Adrenal gland (tissue), 12 donors: ENCODE measurements around the gene HSPB3. TPM values are rescaled to one million over a fixed set of nuclear protein-coding genes. Genes with fewer than 3 reads are reported as not detected.

Experiments
- DNase-seq, 7 donors: peaks; one replicate each; pipeline ENCODE4 v3.0.0-alpha.2; 2019 to 2020
- H3K27ac ChIP-seq, 5 donors: fragments of 200-600 bp; sonication (generic) in 4 of 5; 1 replicate in 3 of 5; 2 replicates in 2 of 5; pipeline versions ENCODE4 v1.5.1 to v1.8.0; 2016 to 2020; ENCODE audit warnings: mild to moderate bottlenecking in 1 of 5
- H3K27me3 ChIP-seq: fragments of 200-600 bp; 2 replicates; pipeline ENCODE4 v1.8.0; 2021
- H3K36me3 ChIP-seq, 2 donors: fragments of 200-600 bp; replicated peaks in 1 of 2; 1 replicate in 1 of 2; 2 replicates in 1 of 2; pipeline versions ENCODE4 v1.5.1 to v1.8.0; 2018 to 2022
- H3K4me1 ChIP-seq, 2 donors: fragments of 200-600 bp; replicated peaks in 1 of 2; 1 replicate in 1 of 2; 2 replicates in 1 of 2; pipeline versions ENCODE4 v1.5.1 to v1.8.0; 2018 to 2021
- H3K4me3 ChIP-seq, 4 donors: fragments of 200-600 bp; sonication (generic) in 3 of 4; one replicate each; pipeline ENCODE4 v1.5.1; 2016 to 2018
- H3K9me3 ChIP-seq, 3 donors: fragments of 200-600 bp; sonication (generic) in 1 of 3; replicated peaks in 1 of 3; 1 replicate in 2 of 3; 2 replicates in 1 of 3; pipeline versions ENCODE4 v1.5.1 to v1.8.0; 2016 to 2021
- CTCF ChIP-seq, 6 experiments: fragments of 450-650 bp in 4 of 6; fragments of 200-600 bp in 2 of 6; sonication (generic) in 1 of 6; IDR thresholded peaks; 1 replicate in 5 of 6; 2 replicates in 1 of 6; pipeline versions ENCODE4 v1.5.1 to v1.8.0; 2016 to 2021; ENCODE audit warnings: antibody characterized with exemption in 6 of 6, mild to moderate bottlenecking in 2 of 6, moderate library complexity in 1 of 6
- POLR2A ChIP-seq, 2 donors: fragments of 450-650 bp; IDR thresholded peaks; one replicate each; pipeline ENCODE4 v1.6.1; 2017; ENCODE audit warnings: antibody characterized with exemption in 2 of 2, mild to moderate bottlenecking in 2 of 2, moderate library complexity in 1 of 2
- WGBS, 4 donors: extraction: QIAGEN DNeasy Blood & Tissue Kit in 2 of 4; methylation state at CpG; one replicate each; pipeline versions ENCODE4 v1.1.5 to v1.1.7; 2013 to 2017; 5-methylcytosine and 5-hydroxymethylcytosine counted together
- intact Hi-C, 2 donors: fragments of 100-400 bp; cut with DNase I; formaldehyde crosslinking; loops; one replicate each; pipeline versions ENCODE4 v1.14.1 to v1.15.0; 2022 to 2023
- polyA plus RNA-seq, 3 donors: library from polyadenylated mRNA; stranded (reverse); fragments of 200-250 nt in 2 of 3; fragments of 350-450 nt in 1 of 3; fragmentation: Illumina TruSeq in 1 of 3; extraction: RNeasy Lipid Tissue Mini Kit (QIAGEN cat#74804) in 1 of 3; gene quantifications; one replicate each; pipeline ENCODE4 v1.2.3, GENCODE V29; 2013 to 2014
- total RNA-seq, 9 donors: library from RNA; depleted of rRNA in 4 of 9; stranded (reverse); fragments of >200 nt in 4 of 9; fragments of 120-200 nt in 1 of 9; fragmentation: NEBNext Ultra II Directional in 1 of 9; extraction: Animal tissue kit (Norgen Biotek cat#: 25700) in 1 of 9; gene quantifications; one replicate each; pipeline versions ENCODE4 v1.1.0 to v1.2.4, GENCODE V29; 2013 to 2023
- donor health status: healthy with polysubstance abuse.
- donor health status: Bipolar disorder and iron deficiency.
- donor health status: DM: yes; HTN: yes; CAD: no.
- donor health status: DM: no; HTN: no; CAD: no.
- donor health status: DM: no; HTN: no; CAD: no.
- donor health status: DM: yes; HTN: yes; CAD: no.

HSPB3 gene
- total and polyA plus RNA-seq, 12 donors, result 0.28 to 0.64 (median 0.54) TPM; not detected in 9

- no peaks in the 10 kb centered on the region for H3K27me3 ChIP-seq
- no peaks in the 10 kb centered on the region for H3K4me1 ChIP-seq
- no peak overlapping the region for H3K27ac ChIP-seq
- no peaks in the 10 kb centered on the region for H3K9me3 ChIP-seq
- no peak for TF ChIP-seq CTCF (IDR thresholded peaks at IDR 0.05)
- no peak for TF ChIP-seq POLR2A (IDR thresholded peaks at IDR 0.05)
- 82 to 88% (median 86%) methylated on average over 4 of the region's 4 CpGs for WGBS, 4 donors
- no peaks in the 10 kb centered on the region for H3K36me3 ChIP-seq
- intact Hi-C loops, result no loop called here
- no peak for DNase-seq
- H3K4me3 ChIP-seq, result no peak overlapping the region
These were observed 8.2 kb downstream of the HSPB3 start for GRCh38 chr5:54463713-54464112.

- 0 to 10% (median 6%) methylated on average over 2 of the region's 2 CpGs for WGBS, 4 donors
- Histone ChIP-seq H3K9me3 (no peaks in the 10 kb centered on the region), H3K4me3 (peak overlapping the region in 2 of 4 donors; percentile 21 to 50), H3K27ac (peak overlapping the region in 4 of 5 donors; percentile 64 to 68 (median 66)), H3K27me3 (no peaks in the 10 kb centered on the region), H3K36me3 (no peaks in the 10 kb centered on the region), H3K4me1 (peaks cover 8 to 11% of the 10 kb centered on the region in 2 donors)
- TF ChIP-seq POLR2A (IDR thresholded peaks at IDR 0.05) (no peak), CTCF (IDR thresholded peaks at IDR 0.05) (no peak)
- peak in 2 of 7 donors; percentile 4 to 24 for DNase-seq
- intact Hi-C loops, result no loop called here
These were observed 14.1 kb downstream of the HSPB3 start for GRCh38 chr5:54469622-54470021.

GRCh38 chr5:54470128-54470527 is 14.6 kb downstream of the HSPB3 start:
- peak overlapping the region in 1 of 5 donors; percentile 66 for H3K27ac ChIP-seq
- H3K9me3 ChIP-seq, result no peaks in the 10 kb centered on the region
- DNase-seq, result no peak
- H3K36me3 ChIP-seq, result no peaks in the 10 kb centered on the region
- no peaks in the 10 kb centered on the region for H3K27me3 ChIP-seq
- H3K4me1 ChIP-seq, result peaks cover 8 to 11% of the 10 kb centered on the region in 2 donors
- TF ChIP-seq CTCF (IDR thresholded peaks at IDR 0.05), result no peak
- TF ChIP-seq POLR2A (IDR thresholded peaks at IDR 0.05), result no peak
- H3K4me3 ChIP-seq, result peak overlapping the region in 2 of 4 donors; percentile 21 to 50
- 21 to 25% (median 22%) methylated on average over 2 of the region's 2 CpGs for WGBS, 4 donors
- intact Hi-C loops, result no loop called here

GRCh38 chr5:54470677-54471076 is 15.2 kb downstream of the HSPB3 start:
- WGBS, 4 donors, result 33 to 45% (median 44%) methylated on average over 1 of the region's 1 CpG
- no peaks in the 10 kb centered on the region for H3K36me3 ChIP-seq
- H3K4me3 ChIP-seq, result no peak overlapping the region
- no peaks in the 10 kb centered on the region for H3K27me3 ChIP-seq
- intact Hi-C loops, result no loop called here
- no peak for TF ChIP-seq CTCF (IDR thresholded peaks at IDR 0.05)
- no peak for TF ChIP-seq POLR2A (IDR thresholded peaks at IDR 0.05)
- no peaks in the 10 kb centered on the region for H3K9me3 ChIP-seq
- H3K27ac ChIP-seq, result no peak overlapping the region
- DNase-seq, result peak in 2 of 7 donors; percentile 24 to 30
- peaks cover 8 to 11% of the 10 kb centered on the region in 2 donors for H3K4me1 ChIP-seq
